HEK293 (cell line): Measurements from ENCODE around the gene ROBO4.

Experiments used
- SETDB1 ChIP-seq: IDR thresholded peaks from one replicate; pipeline ENCODE4 v1.6.1; 2017; ENCODE audit warnings: mild to moderate bottlenecking, low read length, moderate library complexity, mixed read lengths; ENCODE audit not compliant: insufficient read length
- TRIM28 ChIP-seq: IDR thresholded peaks from 2 replicates; pipeline ENCODE4 v1.6.1; 2011; ENCODE audit warnings: low read length, control low read depth, borderline replicate concordance
- ZNF324 ChIP-seq: fragments of 450-650 bp; formaldehyde crosslinking; IDR thresholded peaks from 2 replicates; pipeline ENCODE4 v1.5.1; 2016; ENCODE audit warnings: missing biosample characterization, missing genetic modification characterization
- TF ChIP-seq, protein P1 (sequence below): fragments of 450-650 bp; formaldehyde crosslinking; IDR thresholded peaks from 2 replicates; pipeline ENCODE4 v1.5.1; 2016; ENCODE audit warnings: missing biosample characterization, missing genetic modification characterization
- TF ChIP-seq, protein P2 (sequence below): fragments of 450-650 bp; formaldehyde crosslinking; IDR thresholded peaks from 2 replicates; pipeline ENCODE4 v1.5.1; 2016; ENCODE audit warnings: missing biosample characterization, missing genetic modification characterization

- TF ChIP-seq, protein P1, sequence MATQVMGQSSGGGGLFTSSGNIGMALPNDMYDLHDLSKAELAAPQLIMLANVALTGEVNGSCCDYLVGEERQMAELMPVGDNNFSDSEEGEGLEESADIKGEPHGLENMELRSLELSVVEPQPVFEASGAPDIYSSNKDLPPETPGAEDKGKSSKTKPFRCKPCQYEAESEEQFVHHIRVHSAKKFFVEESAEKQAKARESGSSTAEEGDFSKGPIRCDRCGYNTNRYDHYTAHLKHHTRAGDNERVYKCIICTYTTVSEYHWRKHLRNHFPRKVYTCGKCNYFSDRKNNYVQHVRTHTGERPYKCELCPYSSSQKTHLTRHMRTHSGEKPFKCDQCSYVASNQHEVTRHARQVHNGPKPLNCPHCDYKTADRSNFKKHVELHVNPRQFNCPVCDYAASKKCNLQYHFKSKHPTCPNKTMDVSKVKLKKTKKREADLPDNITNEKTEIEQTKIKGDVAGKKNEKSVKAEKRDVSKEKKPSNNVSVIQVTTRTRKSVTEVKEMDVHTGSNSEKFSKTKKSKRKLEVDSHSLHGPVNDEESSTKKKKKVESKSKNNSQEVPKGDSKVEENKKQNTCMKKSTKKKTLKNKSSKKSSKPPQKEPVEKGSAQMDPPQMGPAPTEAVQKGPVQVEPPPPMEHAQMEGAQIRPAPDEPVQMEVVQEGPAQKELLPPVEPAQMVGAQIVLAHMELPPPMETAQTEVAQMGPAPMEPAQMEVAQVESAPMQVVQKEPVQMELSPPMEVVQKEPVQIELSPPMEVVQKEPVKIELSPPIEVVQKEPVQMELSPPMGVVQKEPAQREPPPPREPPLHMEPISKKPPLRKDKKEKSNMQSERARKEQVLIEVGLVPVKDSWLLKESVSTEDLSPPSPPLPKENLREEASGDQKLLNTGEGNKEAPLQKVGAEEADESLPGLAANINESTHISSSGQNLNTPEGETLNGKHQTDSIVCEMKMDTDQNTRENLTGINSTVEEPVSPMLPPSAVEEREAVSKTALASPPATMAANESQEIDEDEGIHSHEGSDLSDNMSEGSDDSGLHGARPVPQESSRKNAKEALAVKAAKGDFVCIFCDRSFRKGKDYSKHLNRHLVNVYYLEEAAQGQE (tag by site-specific recombination) = no peak
- TF ChIP-seq TRIM28 (no peak), SETDB1 (no peak), ZNF324 (no peak)
- TF ChIP-seq, protein P2, sequence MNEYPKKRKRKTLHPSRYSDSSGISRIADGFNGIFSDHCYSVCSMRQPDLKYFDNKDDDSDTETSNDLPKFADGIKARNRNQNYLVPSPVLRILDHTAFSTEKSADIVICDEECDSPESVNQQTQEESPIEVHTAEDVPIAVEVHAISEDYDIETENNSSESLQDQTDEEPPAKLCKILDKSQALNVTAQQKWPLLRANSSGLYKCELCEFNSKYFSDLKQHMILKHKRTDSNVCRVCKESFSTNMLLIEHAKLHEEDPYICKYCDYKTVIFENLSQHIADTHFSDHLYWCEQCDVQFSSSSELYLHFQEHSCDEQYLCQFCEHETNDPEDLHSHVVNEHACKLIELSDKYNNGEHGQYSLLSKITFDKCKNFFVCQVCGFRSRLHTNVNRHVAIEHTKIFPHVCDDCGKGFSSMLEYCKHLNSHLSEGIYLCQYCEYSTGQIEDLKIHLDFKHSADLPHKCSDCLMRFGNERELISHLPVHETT = no peak
Observed at GRCh38 chr11:124886978-124887666, 10.5 kb downstream of the ROBO4 start.
